Kidney glomerular epithelial cell (primary cell): Measurements from ENCODE around the gene ATXN10.

Source experiments
- DNase-seq: peaks from one replicate; lab custom pipeline; 2025; lab: John Stamatoyannopoulos, UW

ATXN10 gene

DNA sequence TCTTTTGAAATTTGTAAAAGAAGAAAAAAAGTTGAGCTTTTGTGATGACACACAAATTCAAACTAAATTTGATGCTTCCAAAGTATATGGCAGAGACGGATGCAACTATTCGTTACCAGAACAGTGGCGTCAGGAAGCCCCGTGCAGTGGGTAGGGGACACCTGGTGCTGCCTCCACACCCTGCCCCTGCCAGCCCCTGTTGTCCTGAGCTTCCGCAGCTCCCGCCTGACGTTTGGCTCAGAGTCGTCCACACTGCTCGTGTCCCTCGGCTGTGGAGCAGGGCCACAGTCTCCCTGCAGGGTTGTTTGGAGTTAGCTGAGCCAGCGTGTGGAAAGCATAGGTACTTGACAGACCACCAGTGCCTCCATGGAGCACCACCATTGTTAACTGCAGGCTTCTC is 86.3 kb downstream of the ATXN10 start:
- no peak for DNase-seq

DNA sequence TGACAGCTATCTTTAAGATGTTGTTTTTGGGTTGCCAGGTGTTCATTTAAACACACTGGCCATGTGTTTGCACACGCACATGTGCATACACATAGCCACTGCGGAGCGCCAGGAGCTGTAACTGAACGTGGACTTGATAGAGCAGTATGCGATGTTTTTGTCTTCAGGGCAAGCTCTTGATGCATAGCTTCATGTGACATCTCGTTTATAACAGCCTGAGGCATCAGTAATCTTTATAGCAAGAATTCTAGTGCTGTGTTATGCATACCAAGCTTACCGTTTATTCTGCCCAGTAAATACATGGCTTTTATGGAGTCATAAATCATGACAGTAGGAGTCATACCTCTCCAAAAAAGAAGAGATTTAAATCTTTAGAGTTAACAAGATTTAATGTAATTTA is 87.0 kb downstream of the ATXN10 start:
- DNase-seq: no peak

DNA sequence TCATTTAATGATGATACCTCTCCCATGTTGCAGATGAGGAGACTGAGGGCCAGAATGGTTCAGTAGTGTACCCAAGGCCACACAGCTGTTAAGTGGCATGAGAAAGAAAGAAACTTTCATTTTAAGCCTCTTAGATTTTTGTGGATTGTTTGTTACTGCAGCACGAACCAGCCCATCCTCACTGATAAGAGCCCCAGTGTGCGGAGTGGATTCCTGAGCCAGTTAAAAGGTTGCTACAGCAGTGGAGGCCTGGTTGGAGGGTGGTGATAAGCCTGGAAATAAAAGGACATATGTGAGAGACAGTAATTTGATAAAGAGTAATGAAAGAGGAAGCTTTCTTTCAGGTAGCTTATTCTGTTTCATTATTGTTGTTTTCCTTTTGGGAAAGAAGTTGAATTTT is 89.0 kb downstream of the ATXN10 start:
- no peak for DNase-seq

DNA sequence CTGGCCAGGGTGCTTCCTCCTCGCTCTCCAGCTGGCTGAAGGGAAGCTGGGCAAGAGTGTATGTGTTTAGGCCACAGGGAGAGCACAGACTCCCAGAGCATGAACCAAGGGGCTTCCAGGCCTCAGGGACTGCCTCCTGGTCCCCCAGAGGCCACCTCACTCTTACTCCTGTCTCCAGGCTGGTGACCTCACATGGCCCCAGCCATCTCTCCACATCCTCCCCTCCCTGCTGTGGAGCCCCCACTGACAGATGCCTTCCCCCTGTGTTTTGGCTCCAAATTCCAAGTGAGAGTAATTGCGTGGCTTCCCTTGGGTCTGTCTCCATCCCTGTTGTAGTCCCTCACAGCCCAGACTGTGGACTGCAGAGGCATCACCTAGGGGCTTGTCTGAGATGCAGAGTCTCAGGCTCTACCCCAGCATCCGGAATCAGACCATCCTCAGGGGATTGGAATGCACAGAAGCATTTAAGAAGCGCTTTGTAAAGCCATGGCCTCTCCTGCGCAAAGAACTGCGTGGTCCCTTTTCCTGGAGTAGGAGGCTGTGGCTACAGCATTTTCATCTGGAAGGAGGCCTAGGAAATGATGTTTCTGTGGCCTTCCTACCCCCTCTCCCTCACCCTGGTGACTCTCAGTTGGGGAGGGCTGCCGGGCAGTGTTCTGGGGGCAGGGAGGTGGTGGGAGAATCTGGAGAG is 91.1 kb downstream of the ATXN10 start:
- DNase-seq: no peak

DNA sequence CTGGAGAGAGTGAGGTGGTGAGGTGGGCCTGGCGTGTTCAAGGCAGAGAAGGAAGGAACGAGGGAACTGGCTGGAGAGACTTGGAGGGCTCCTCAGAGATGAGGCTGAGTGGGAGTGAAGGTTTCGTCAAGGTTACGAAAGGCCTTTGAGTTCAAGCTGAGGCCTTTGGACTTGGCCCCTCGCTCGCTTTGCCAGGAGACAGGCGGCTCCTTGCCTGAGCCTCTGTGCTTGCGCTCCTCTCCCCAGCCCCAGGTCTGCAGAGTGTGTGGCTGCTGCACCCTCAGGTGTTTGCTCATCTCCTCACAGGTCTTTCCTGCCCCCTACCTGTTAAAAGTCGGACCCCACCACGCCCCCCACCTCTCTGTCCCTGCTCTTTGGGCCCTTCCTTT is 91.6 kb downstream of the ATXN10 start:
- DNase-seq: no peak

DNA sequence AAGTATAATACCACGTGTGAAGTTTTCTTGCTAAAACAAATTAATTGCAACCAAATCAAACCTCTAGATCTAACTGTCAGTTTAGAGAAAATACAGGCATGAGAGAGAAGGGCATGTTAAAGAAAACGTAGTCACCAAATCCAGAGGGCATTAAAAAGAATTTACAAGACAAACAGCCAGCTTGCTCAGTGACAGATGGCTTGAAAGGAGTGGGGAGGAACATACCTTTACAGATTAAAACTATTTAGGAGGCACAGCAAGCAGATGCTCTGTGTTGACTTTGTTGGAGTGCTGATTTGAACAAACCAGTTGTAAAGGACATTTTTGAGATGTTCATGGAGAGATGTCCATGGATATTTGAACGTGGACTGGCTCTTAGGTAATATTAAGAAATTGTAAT is 96.9 kb downstream of the ATXN10 start:
- no peak for DNase-seq

DNA sequence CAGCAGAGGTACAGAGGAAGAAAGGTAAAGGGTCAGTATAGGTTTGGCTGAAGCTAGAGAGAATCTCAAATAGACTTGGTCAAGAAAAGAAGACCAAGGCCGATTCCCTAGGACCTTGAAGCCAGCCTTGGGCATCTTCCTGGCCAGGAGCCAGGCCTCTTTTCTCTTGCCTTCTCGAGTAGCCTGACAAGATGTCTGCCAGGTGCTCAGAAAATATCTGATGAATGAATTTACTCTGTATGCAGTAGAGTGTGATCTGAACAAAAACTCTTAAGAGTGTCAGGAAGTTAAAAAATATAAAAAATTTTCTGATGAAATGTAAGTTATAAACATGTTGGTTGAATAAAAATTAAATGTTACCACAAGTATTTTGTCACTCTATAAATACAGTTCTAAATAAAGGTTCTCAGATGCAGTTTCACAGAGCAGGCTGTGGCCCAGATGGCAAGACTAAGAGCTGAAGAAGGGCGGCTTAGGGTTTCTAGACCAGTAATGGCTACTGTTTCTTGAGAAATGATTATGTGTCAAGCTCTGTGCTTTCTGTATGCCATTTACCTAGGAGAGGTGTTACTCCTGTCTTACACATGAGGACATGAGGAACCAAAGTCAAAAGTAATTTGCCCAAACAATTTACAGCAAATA is 98.1 kb downstream of the ATXN10 start:
- no peak for DNase-seq

DNA sequence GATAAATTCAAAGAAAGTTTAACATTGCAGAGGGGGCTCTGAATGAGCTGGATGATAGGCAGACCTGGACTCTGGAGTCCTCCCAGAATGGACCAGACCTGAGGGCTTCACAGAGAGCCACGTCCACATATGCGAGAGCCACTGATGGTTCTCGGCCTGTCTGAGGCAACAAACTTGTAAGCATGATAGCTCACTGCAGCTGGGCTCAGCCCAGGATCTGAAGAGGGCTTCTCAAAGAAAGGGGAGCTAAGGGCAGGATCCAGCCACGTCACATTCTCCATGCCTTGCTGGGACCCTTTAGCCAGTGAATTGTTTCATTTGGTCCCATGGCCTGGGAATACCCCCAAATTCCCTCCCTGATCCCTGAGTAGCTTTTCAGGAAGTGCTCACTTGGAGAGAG is 98.9 kb downstream of the ATXN10 start:
- DNase-seq: no peak

DNA sequence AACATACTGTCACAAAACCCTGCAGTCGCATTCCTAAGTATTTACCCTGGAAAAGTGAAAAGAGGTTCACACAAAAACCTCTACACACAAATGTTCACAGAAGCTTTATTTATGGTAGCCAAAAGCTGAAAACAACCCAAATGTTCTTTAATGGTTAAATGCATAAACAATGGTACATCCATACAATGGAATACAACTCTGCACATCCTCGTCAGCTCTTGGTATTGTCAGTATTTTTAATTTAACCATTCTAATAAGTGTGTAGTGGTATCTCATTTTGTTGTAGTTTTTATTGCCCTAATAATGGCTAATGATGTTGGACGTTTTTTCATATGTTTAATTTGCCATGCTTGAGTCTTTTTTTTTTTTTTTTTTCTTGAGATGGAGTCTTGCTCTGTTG is 99.4 kb downstream of the ATXN10 start:
- DNase-seq: no peak

DNA sequence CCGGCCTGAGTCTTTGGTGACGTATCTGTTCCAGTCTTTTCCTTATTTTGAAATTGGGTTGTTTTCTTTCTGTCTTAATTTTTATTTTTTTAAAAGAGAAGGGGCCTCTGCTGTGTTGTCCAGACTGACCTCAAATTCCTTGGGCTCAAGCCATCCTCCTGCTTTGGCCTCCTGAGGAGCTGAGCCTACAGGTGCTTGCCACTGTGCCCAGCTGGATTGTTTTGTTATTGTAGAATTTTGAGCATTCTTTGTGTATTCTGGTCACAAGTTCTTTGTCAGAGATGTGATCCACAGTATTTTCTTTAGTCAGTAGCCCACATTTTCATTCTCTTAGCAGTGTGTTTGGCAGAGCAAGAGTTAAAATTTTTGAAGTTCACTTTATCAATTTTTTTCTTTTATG is 100.1 kb downstream of the ATXN10 start:
- no peak for DNase-seq

DNA sequence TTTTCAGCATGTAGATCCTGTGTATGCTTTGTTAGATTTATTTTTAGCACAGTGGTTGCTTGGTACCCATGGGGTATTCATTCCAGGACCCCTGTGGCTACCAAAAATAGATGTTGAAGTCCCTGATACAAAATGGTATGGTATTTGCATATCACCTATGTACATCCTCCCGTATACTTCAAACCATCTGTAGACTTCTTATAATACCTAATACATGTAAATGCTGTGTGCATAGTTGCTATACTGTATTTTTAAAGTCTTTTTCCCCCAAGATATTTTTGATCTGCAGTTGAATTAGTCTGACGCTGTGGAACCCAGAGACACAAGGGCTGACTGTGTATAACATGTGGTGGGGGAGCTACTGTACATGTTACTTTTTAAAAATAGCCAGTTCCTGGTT is 101.1 kb downstream of the ATXN10 start:
- no peak for DNase-seq

DNA sequence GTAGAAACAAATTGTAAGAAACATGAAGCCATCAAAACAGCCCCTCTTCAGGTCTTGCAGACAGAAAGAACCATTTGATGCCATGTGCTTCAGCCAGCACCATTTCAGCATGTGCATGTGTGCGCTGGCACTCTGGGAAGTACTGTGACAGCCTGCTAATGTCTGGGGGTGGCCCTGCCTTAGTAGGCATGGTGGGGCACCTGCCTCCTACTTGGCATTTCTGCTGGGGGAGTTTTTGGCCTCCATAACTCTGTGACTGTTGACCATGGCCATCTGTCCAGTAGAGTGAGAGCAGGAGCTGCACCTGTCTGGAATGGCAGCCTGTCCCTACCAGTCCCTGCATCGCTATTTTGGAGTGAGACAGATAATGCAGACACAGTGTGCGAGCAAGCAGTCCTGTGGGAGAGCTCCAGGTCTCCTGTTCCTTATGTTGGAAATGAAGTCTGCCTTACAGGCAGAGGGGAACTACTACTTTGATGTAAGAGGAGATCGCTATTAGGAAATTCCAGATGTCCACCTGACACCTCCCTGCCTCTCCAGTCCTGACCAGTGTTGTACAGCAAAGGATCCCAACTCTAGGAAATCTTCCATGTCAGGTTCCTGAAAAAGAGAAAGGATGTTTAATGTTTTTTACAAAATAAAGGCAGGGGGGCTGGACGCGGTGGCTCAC is 102.5 kb downstream of the ATXN10 start:
- DNase-seq: no peak

DNA sequence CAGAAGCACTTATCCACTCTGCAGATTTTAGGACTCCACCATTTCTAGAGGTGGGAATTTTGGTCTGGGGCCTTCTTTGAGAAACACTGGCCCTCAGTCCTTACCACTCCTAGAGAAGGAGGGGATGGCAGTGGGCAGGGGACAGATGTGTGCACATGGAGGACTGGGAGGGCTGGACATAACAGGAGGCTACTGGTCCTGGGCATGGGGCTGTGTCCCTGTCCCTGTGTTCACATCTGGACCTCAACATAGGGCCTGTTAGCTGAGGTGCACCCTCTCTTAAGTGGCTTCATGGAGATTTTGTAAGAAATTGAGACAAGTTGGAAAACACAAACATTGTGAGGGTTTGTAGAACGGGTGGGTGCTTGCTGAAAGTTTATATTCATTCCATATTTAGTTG is 103.4 kb downstream of the ATXN10 start:
- no peak for DNase-seq

DNA sequence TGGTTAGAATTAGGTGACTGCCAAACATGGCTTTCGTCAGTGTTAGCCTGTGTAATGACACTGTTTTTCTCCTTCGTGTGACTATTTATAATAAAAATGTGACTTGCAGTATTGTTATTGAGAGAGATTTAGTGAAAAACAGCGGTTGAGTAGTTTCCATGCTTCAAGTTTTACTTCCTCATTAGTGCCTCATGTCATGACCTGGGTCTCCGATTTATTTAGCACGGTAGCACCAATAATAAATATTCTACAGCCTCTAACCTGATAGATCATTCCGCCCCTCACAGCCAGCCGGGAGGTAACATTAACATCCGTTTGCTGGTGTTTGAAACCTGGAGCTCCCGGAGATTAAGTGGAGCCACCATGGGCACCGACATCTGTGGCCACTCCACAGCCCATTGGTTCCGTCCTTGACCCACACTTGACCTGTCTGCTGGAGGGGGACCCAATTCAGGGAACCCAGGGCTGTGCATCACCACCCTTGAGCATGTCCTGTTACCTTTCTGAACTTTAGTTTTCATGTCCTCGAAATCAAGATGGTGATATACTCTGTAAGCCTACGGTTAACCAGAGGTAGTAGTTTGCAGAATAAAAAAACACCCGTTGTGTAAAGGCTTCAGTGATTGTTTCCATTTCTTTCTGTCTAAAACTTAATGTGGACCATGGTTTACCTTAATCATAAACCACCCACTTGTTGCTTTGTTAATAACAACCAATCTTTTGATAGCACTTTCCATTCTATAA is 104.1 kb downstream of the ATXN10 start:
- no peak for DNase-seq

DNA sequence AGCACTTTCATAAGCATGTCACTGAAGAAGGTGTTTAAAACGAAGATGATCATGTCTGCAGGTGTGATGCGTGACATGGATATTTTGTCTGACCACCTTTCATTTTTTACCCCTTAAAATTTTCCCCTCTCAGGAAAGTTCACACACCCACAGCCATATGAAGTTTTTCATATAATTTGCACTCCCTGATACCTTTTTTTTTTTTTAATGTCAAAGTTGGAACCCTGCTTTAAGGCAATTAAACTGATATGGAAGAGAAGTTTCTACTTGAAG is 104.6 kb downstream of the ATXN10 start:
- DNase-seq: no peak

DNA sequence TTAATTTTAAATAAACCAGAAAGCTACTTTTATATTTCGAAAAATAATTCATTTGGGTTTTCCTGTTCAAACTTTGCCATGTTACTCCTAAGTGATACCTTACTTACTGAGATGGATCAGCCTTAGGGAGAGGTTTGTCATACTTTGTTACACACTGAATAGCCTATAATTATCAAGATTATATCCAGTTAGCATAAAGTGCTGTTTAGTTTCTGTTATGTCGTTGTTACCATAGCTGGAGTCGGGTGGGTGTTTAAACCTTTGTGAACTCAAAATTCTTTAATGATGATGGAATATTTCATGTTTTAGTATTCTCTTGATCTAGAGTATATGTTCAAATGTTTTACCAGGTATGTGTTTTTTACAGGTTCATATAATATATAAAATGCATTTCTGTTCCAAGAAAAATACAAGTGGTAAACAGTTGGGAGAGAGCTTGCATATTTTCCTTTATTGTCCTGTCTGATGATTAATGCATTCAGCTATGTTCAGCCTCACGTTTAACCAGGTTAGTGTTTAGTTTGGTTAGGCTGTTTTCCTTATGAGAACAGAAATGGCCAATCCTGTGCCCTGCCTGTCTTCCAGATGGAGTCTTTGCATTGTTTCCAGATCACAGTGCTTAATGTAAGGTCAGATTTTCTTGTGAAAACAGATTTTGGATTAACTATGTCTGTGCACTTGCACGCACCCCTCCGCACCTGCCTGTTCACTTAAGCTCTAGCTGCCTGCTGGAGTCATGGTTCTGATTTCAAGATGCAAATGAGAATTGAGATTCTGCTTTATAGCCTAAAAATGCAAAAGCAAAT is 105.6 kb downstream of the ATXN10 start:
- peak; percentile 96 for DNase-seq

DNA sequence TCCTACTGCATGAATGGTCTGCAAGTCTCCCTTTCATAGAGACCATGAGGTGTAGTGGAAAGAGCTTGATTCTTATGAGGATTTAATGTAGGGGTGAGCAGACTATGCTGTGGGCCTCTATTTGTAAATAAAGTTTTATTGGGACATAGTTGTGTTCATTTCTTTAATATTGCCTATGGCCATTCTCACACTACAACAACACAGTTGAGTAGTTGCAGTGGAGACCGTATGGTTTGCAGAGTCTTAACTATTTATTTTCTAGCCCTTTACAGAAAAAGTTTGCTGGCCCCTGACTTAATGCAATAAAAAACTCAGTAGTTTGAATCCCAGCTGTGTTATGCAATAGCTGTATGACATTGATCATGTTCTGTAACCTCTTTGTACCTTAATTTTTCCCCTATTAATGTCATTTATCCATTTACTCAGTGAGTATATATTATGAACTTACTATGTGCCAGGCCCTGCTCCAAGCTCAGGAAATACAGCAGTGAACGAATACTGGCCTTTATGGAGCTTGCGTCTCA is 106.3 kb downstream of the ATXN10 start:
- no peak for DNase-seq

DNA sequence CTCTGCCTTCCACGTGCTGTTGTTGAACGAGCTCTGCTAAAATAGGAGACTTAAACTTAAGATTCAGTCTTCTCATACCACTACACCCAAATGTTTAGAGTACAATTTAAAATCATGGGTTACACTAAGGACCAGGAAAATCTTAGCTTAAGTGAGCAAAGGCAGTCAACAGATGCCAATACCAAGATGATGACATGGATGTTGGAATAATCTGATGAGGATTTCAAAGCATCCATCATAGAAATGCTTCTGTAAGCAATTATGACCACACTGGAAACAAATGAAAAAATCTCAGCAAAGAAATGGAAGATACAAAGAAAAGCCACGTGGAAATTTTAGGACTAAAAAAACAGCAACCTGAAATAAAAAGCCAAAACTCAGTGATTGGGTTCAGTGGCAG is 109.8 kb downstream of the ATXN10 start:
- no peak for DNase-seq

DNA sequence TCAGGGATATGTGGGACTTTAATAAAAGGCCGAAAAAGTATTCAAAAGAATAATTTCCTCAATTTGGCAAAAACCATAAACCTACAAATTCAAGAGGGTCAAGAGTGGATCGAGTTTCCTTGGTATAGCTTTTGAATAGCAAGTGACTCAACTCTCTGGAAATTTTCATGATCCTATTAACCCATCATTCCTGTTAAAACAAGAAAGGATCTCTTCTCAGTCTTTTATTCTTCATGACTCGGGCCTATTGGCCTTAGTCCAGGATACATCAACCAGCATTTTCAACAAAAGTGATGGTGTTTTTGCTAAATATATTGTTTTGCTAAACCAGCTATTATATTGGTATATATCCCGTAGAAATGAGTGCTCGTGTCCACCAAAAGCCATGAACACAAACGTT is 110.3 kb downstream of the ATXN10 start:
- DNase-seq: no peak

DNA sequence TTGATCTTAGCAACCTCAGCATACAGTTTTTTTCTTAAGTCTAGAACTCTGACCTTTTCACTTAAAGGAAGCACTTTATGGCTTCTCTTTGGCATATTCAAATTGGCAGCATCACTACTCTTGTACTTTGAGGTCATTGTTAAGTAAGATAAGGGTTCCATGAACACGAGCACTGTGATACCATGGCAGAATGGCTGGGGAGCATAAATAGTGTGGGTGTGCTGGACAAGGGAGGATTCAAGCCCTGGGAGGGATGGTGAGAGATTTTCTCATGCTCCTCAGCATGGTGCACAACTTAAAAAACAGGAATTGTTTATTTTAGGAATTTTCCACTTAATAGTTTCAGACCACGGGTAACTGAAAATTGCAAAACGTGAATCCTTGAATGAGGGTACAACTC is 111.4 kb downstream of the ATXN10 start:
- no peak for DNase-seq

DNA sequence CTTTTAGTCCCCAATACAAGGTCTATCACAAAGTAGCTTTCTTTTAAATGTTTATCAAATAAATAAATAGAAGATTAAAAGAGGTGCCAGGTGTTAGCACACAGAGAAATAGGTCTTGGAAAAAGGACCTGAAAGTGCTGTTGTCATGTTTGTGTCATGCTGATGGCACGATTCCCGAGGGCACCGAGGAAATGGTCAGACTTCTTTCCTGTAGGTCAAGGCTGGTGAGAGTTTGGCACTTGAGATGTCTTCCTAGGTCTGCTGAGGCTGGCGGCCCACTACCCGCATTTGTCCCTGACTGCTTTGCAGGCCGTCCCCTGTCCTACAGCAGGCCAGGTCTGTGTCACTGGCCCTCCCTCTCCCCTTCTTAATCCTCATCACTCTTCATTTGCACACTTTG is 112.1 kb downstream of the ATXN10 start:
- no peak for DNase-seq
